OCI-LY7 (cell line): Measurements from ENCODE around the gene ADSS1.

ENCODE experiments used
- EZH2phosphoT487 ChIP-seq: fragments of 200-600 bp; sonication (generic); IDR thresholded peaks from 2 replicates; pipeline ENCODE4 v1.6.1; 2018; ENCODE audit warnings: low read depth, borderline replicate concordance, mild to moderate bottlenecking, mixed run types, antibody characterized with exemption, low read length, moderate library complexity, mixed read lengths
- TF ChIP-seq, protein P1 (sequence below): fragments of 200-600 bp; sonication (generic); conservative IDR thresholded peaks from 2 replicates; pipeline ENCODE4 v1.5.1; 2014; ENCODE audit warnings: mild to moderate bottlenecking, antibody characterized with exemption, low read length, moderate library complexity, mixed read lengths

- TF ChIP-seq, protein P1, sequence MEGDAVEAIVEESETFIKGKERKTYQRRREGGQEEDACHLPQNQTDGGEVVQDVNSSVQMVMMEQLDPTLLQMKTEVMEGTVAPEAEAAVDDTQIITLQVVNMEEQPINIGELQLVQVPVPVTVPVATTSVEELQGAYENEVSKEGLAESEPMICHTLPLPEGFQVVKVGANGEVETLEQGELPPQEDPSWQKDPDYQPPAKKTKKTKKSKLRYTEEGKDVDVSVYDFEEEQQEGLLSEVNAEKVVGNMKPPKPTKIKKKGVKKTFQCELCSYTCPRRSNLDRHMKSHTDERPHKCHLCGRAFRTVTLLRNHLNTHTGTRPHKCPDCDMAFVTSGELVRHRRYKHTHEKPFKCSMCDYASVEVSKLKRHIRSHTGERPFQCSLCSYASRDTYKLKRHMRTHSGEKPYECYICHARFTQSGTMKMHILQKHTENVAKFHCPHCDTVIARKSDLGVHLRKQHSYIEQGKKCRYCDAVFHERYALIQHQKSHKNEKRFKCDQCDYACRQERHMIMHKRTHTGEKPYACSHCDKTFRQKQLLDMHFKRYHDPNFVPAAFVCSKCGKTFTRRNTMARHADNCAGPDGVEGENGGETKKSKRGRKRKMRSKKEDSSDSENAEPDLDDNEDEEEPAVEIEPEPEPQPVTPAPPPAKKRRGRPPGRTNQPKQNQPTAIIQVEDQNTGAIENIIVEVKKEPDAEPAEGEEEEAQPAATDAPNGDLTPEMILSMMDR = no peak
- TF ChIP-seq EZH2phosphoT487 = no peak
Observed at GRCh38 chr14:104682107-104682593, 41.9 kb upstream of the ADSS1 start.
